K562 (cell line): ENCODE data around the gene IFT81. TPM values are rescaled to one million over a fixed set of nuclear protein-coding genes. Genes with fewer than 3 reads are reported as not detected.

Experiments used
- ATAC-seq: fragments of 200-7000 bp; cut with Tn5 transposase; 3 replicates; pipeline ENCODE4 v1.9.1; 2020; ENCODE audit warnings: moderate library complexity
- BruUV-seq: library from RNA; stranded (reverse); fragments of 400-500 nt; replicated peaks from 2 replicates; lab custom pipeline; 2021; lab: Mats Ljungman, UMichigan
- CTCF ChIA-PET: fragments of 300-600 bp; formaldehyde crosslinking; extraction: SDS; loops from one replicate; lab custom pipeline; 2021; ENCODE audit warnings: low intra/inter-chr PET ratio; lab: Yijun Ruan, JAX
- POLR2A ChIA-PET: fragments of 300-600, 350-650 bp; sonication (Branson Sonifier 250); formaldehyde crosslinking; extraction: SDS; loops from one replicate; lab custom pipeline; 2021; ENCODE audit warnings: antibody characterized with exemption, inconsistent platforms; lab: Yijun Ruan, JAX
- DNase-seq, 4 experiments: peaks; one replicate each; pipeline versions ENCODE4 v3.0.0 to v3.0.0-alpha.2; 2011 to 2018; ENCODE audit warnings: low spot score in 3 of 4, mixed read lengths in 3 of 4; ENCODE audit errors: extremely low read depth in 1 of 4
- FAIRE-seq: peaks from 2 replicates; lab custom pipeline; 2011; peaks lifted over from hg19 to GRCh38; lab: Jason Lieb, UNC
- H2AFZ ChIP-seq: 2 replicates; pipeline ENCODE4 v1.6.0; 2011; ENCODE audit warnings: low read depth, low read length, control low read depth, inconsistent platforms
- H3K27ac ChIP-seq: fragments of 200-600 bp; 3 replicates; pipeline ENCODE4 v1.8.0; 2011; ENCODE audit warnings: low read depth, mild to moderate bottlenecking, control low read depth, inconsistent platforms, low read length, moderate library complexity, mixed read lengths; ENCODE audit errors: extremely low read depth
- H3K27me3 ChIP-seq, 2 experiments: fragments of 300-600 bp in 1 of 2; 2 replicates in 1 of 2; 3 replicates in 1 of 2; pipeline versions ENCODE4 v1.6.0 to v1.8.0; 2011; ENCODE audit warnings: inconsistent platforms in 2 of 2, low read length in 2 of 2, mild to moderate bottlenecking in 1 of 2, mixed read lengths in 1 of 2, moderate library complexity in 1 of 2; ENCODE audit not compliant: control insufficient read depth in 2 of 2, insufficient read depth in 2 of 2
- H3K36me3 ChIP-seq: fragments of 300-600 bp; 3 replicates; pipeline ENCODE4 v1.8.0; 2011; ENCODE audit warnings: mild to moderate bottlenecking, low read length, inconsistent platforms; ENCODE audit not compliant: control insufficient read depth, insufficient read depth
- H3K4me1 ChIP-seq, 2 experiments: fragments of 200-600 bp in 1 of 2; replicated peaks in 1 of 2; 2 replicates in 1 of 2; 3 replicates in 1 of 2; pipeline versions ENCODE4 v1.5.1 to v1.8.0; 2011; ENCODE audit warnings: inconsistent platforms in 2 of 2, low read length in 2 of 2, mild to moderate bottlenecking in 1 of 2, mixed read lengths in 1 of 2, moderate library complexity in 1 of 2; ENCODE audit not compliant: control insufficient read depth in 2 of 2, insufficient read depth in 2 of 2
- H3K4me2 ChIP-seq: 2 replicates; pipeline ENCODE4 v1.6.1; 2011; ENCODE audit warnings: low read length, control low read depth, inconsistent platforms, mixed read lengths; ENCODE audit not compliant: insufficient read depth
- H3K4me3 ChIP-seq: fragments of 200-600 bp; sonication (generic), shearing (Covaris generic); 2 replicates; pipeline ENCODE4 v1.5.1; 2016; ENCODE audit warnings: control low read depth, inconsistent platforms
- H3K79me2 ChIP-seq: fragments of 200-600 bp; 3 replicates; pipeline ENCODE4 v1.8.0; 2011; ENCODE audit warnings: low read length, inconsistent platforms; ENCODE audit not compliant: control insufficient read depth, insufficient read depth
- H3K9ac ChIP-seq, 2 experiments: 2 replicates each; pipeline versions ENCODE4 v1.6.0 to v1.6.1; 2011; ENCODE audit warnings: low read depth in 2 of 2, low read length in 2 of 2, control low read depth in 1 of 2, inconsistent platforms in 1 of 2, mild to moderate bottlenecking in 1 of 2, mixed read lengths in 1 of 2; ENCODE audit not compliant: insufficient read depth in 1 of 2
- H3K9me1 ChIP-seq: one replicate; pipeline ENCODE4 v1.6.0; 2011; ENCODE audit warnings: inconsistent platforms, mild to moderate bottlenecking, low read length, moderate library complexity; ENCODE audit not compliant: control insufficient read depth, insufficient read depth
- H3K9me3 ChIP-seq: replicated peaks from 2 replicates; pipeline ENCODE4 v1.5.1; 2011; ENCODE audit warnings: low read depth, low read length, inconsistent platforms; ENCODE audit not compliant: control insufficient read depth, insufficient read depth
- H4K20me1 ChIP-seq: replicated peaks from 2 replicates; pipeline ENCODE4 v1.6.1; 2011; ENCODE audit warnings: low read length, inconsistent platforms, mixed read lengths; ENCODE audit not compliant: control insufficient read depth, insufficient read depth
- CHAMP1 ChIP-seq: fragments of 450-650 bp; IDR thresholded peaks from 2 replicates; pipeline ENCODE4 v1.6.1; 2016; ENCODE audit warnings: mild to moderate bottlenecking
- NEUROD1 ChIP-seq: fragments of 150-350 bp; IDR thresholded peaks from 2 replicates; pipeline ENCODE4 v1.6.1; 2014; ENCODE audit warnings: borderline replicate concordance, low read length, low read depth; ENCODE audit not compliant: partially characterized antibody
- PRDM10 ChIP-seq: fragments of 450-650 bp; IDR thresholded peaks from 2 replicates; pipeline ENCODE4 v1.6.1; 2018; ENCODE audit not compliant: partially characterized antibody
- SMAD1 ChIP-seq: fragments of 150-350 bp; IDR thresholded peaks from 2 replicates; pipeline ENCODE4 v1.6.1; 2014; ENCODE audit warnings: low read length, low read depth; ENCODE audit not compliant: partially characterized antibody
- SUPT5H ChIP-seq: fragments of 450-650 bp; IDR thresholded peaks from 2 replicates; pipeline ENCODE4 v1.6.1; 2016
- ZFP36 ChIP-seq: fragments of 150-350 bp; IDR thresholded peaks from 2 replicates; pipeline ENCODE4 v1.6.1; 2018; ENCODE audit warnings: low read length, low read depth; ENCODE audit not compliant: partially characterized antibody
- ZNF644 ChIP-seq: fragments of 200-800 bp; sonication (Bioruptor generic); IDR thresholded peaks from 2 replicates; pipeline ENCODE4 v1.6.1; 2016; ENCODE audit warnings: low read depth, missing genetic modification characterization, missing compliant biosample characterization
- whole genome bisulfite sequencing: fragments of 100-300 bp; shearing (Covaris generic); methylation state at CpG from one replicate; pipeline ENCODE4 v1.1.6; 2016; ENCODE audit warnings: low coverage, mixed read lengths; ENCODE audit not compliant: insufficient coverage; ENCODE audit errors: missing lambda C conversion rate; 5-methylcytosine and 5-hydroxymethylcytosine counted together
- in situ Hi-C: fragments of 300-500 bp; cut with MboI; formaldehyde crosslinking; loops from 4 replicates; pipeline ENCODE4 v1.15.0; 2018; ENCODE audit warnings: inconsistent platforms, mixed read lengths
- intact Hi-C: fragments of 100-400 bp; cut with micrococcal nuclease; formaldehyde crosslinking; loops from 2 replicates; pipeline ENCODE4 v1.14.2; 2022
- polyA plus RNA-seq, 8 experiments: library from polyadenylated mRNA; depleted of rRNA in 4 of 8; stranded (reverse) in 5 of 8; unstranded in 3 of 8; fragments of >200 nt; fragmentation: Nextera tagmentation in 2 of 8; fragmentation: Illumina TruSeq in 1 of 8; extraction: Ambion mirVana in 2 of 8; extraction: Trizol in 1 of 8; gene quantifications; 2 replicates each; pipeline versions ENCODE4 v1.2.1 to v1.2.3, GENCODE V29; 2011 to 2014; ENCODE audit warnings: inconsistent platforms in 1 of 8, missing spikeins in 1 of 8
- total RNA-seq, 7 experiments: library from RNA; depleted of rRNA in 6 of 7; stranded (reverse); fragments of >200 nt in 6 of 7; fragmentation: Illumina TruSeq in 2 of 7; extraction: Trizol in 2 of 7; gene quantifications; 2 replicates each; pipeline versions ENCODE4 v1.2.1 to v1.2.3, GENCODE V29; 2011 to 2021; ENCODE audit warnings: low replicate concordance in 1 of 7
- TF ChIP-seq, protein P1 (sequence below): fragments of 250-450 bp; sonication (Bioruptor Pico); IDR thresholded peaks from 2 replicates; pipeline ENCODE4 v1.9.0; 2021; ENCODE audit warnings: mild to moderate bottlenecking

Gene IFT81
- total and polyA plus RNA-seq, 9 of the 15 experiments (the other 6 are each of a cell fraction or from before 2014, with no cell fraction given): 2.8 to 11.9 (median 7.9) TPM

- Histone ChIP-seq H3K9me3 (no peaks in the 10 kb centered on the region), H3K9me1 (no peaks in the 10 kb centered on the region), H3K4me3 (no peak overlapping the region), H3K27ac (no peak overlapping the region), H2AFZ (no peak overlapping the region), H3K9ac (no peak overlapping the region), H3K4me1 (peaks cover 5 to 9% of the 10 kb centered on the region in 2 experiments; a peak in 3 of 5 replicates), H3K4me2 (no peak overlapping the region), H3K27me3 (no peaks in the 10 kb centered on the region), H3K36me3 (no peaks in the 10 kb centered on the region), H3K79me2 (no peaks in the 10 kb centered on the region), H4K20me1 (no peaks in the 10 kb centered on the region)
- FAIRE-seq: no peak
- in situ Hi-C loops (no loop called here), intact Hi-C loops (loop anchor here (2.0 kb wide), 1 partner anchor 69 kb away; no protein-coding TSS in a partner anchor)
- ChIA-PET POLR2A (interaction anchor here (1.1 to 3.9 kb wide), 3 partner anchors 10 to 27 kb away, joined by 3 to 12 read pairs (median 5); no protein-coding TSS in a partner anchor), CTCF (no interaction called here)
- no peak for DNase-seq
- ATAC-seq: no peak
- WGBS: 60% methylated on average over 7 of the region's 7 CpGs
- BruUV-seq: no TSS peak
- TF ChIP-seq NEUROD1 (no peak), ZNF644 (tag) (no peak), SMAD1 (no peak), PRDM10 (no peak), ZFP36 (no peak), SUPT5H (no peak), CHAMP1 (no peak)
- TF ChIP-seq, protein P1, sequence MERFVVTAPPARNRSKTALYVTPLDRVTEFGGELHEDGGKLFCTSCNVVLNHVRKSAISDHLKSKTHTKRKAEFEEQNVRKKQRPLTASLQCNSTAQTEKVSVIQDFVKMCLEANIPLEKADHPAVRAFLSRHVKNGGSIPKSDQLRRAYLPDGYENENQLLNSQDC (CRISPR knock-in tag): no peak
Observed at GRCh38 chr12:110251381-110251780, 127.2 kb downstream of the IFT81 start.
